MM.1S (cell line): ENCODE results near the gene CHST3.

Source experiments
- CTCF ChIP-seq: fragments of 300-600 bp; sonication (generic); IDR thresholded peaks from 2 replicates; pipeline ENCODE4 v1.5.1; 2016; ENCODE audit warnings: antibody characterized with exemption, low read length, mixed read lengths
- EZH2 ChIP-seq: fragments of 300-600 bp; sonication (generic); optimal IDR thresholded peaks from 2 replicates; pipeline ENCODE3; 2017; ENCODE audit warnings: low read depth, mild to moderate bottlenecking, antibody characterized with exemption, low read length, mixed read lengths

GRCh38 chr10:71973777-71974488 is 9.7 kb downstream of the CHST3 start:
- TF ChIP-seq CTCF (no peak), EZH2 (no peak)
